ENCODE measurements around the gene CPE.

Gene CPE

DNA sequence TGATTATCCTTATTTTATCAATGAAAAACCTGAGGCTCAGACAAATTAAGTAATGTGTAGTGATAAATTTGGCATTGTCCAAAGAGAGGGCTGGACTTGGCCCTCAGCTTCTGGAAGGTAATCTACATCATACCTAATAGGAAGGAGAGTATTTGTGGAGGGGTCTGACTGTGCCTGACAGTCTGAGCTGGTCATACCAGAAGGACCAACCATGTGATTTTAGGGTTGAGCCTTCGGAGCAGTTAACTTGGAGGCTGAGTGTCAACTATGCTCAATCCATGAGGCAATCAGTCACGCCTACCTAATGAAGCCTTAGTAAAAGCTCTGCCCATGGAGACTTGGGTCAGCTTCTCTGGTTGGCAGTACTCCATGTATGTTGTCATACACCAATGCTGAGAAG is 136.4 kb downstream of the CPE start:
- Histone ChIP-seq H4K20me1 (no peaks in the 10 kb centered on the region), H3K36me3 (no peaks in the 10 kb centered on the region), H3K4me2 (no peak overlapping the region), H3K27ac (no peak overlapping the region), H3K9me3 (no peaks in the 10 kb centered on the region), H3K27me3 (no peaks in the 10 kb centered on the region), H3K9ac (no peak overlapping the region), H3K4me1 (no peaks in the 10 kb centered on the region), H3K4me3 (no peak overlapping the region)
- TF ChIP-seq Cebpa-rat (IDR thresholded peaks at IDR 0.05): no peak

GRCh38 chr4:165516281-165516833 is 137.5 kb downstream of the CPE start:
- Histone ChIP-seq H3K4me3 (no peak overlapping the region), H3K27me3 (no peaks in the 10 kb centered on the region)

DNA sequence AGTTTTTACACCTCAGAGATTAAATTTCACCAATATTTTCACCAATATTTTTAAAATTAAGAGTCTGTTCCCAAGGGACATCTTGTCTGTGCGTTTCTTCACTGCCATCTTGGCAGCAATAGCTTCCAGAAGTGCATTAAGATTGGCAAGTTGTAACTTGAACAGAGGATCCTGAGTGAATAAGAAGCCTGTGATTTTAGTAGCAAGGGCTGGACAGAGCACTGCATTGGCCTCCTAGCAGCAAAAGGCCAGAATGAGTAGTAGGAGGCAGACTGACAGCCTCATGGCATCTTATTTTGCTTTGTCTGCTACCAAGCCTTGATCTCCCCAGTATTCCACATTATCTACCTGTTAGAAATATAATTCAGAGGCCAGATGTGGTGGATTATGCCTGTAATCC is 138.4 kb downstream of the CPE start:
- Histone ChIP-seq H3K27ac (no peak overlapping the region), H3K4me3 (no peak overlapping the region), H3K4me2 (no peak overlapping the region), H3K4me1 (no peaks in the 10 kb centered on the region), H3K27me3 (no peaks in the 10 kb centered on the region), H3K9ac (no peak overlapping the region), H3K9me3 (no peaks in the 10 kb centered on the region), H3K36me3 (no peaks in the 10 kb centered on the region), H4K20me1 (no peaks in the 10 kb centered on the region)
- no peak for TF ChIP-seq Cebpa-rat (IDR thresholded peaks at IDR 0.05)

More at GRCh38 chr4:165516281-165516833, 137.5 kb downstream of the CPE start:
- H3K9me3 ChIP-seq: no peaks in the 10 kb centered on the region
- H3K4me1 ChIP-seq: no peaks in the 10 kb centered on the region
- no peak overlapping the region for H3K4me2 ChIP-seq
- TF ChIP-seq Cebpa-rat (IDR thresholded peaks at IDR 0.05): no peak
- H3K36me3 ChIP-seq: no peaks in the 10 kb centered on the region
- no peak overlapping the region for H3K27ac ChIP-seq
- H3K9ac ChIP-seq: no peak overlapping the region
- H4K20me1 ChIP-seq: no peaks in the 10 kb centered on the region

DNA sequence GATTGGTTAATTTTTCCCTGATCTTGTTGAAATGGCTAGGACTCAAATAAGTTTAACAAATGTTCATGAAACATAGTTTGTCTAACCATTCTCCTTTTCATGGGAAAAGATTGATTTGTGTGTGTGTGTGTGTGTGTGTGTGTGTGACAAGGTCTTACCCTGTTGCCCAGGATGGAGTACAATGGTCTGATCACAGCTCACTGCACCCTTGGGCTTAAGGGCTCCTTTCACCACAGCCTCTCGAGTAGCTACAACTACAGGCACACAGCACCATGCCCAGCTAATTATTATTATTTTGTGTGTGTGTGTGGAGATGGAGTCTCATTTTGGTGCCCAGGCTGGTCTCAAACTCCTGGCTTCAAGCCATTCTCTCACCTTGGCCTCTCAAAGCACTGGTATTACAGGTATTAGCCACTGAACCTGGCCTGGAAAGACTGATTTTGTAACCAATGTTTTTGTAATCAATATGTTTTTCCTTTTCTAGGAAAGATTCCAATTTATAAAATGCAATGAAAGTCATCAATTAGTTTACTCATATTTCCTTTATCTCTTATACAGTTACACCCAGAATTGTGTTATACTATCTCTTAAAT is 139.3 kb downstream of the CPE start:
- Histone ChIP-seq H3K27ac (no peak overlapping the region), H3K27me3 (no peaks in the 10 kb centered on the region), H3K36me3 (no peaks in the 10 kb centered on the region), H3K4me2 (no peak overlapping the region), H3K9me3 (no peaks in the 10 kb centered on the region), H3K4me3 (no peak overlapping the region), H4K20me1 (no peaks in the 10 kb centered on the region), H3K4me1 (no peaks in the 10 kb centered on the region), H3K9ac (no peak overlapping the region)
- TF ChIP-seq Cebpa-rat (IDR thresholded peaks at IDR 0.05): no peak

DNA sequence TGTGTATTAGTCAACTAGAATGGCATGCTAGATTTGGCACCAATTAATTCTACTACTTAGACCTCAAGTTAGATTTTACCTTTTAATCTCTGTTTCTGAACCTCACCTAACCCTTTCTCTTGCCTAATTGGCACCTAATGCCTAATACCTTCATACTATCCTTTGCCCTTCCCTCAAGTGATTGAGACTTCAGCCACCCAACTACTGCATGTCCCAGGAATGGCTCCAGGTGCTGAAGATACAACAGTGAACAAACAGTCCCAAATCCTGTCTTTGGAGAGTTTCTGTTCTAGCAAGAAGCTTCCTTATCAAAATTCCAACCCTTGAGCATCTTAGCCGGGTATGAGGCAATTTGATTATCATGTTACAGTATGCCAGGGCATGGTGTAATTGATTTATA is 139.9 kb downstream of the CPE start:
- TF ChIP-seq Cebpa-rat (IDR thresholded peaks at IDR 0.05): no peak
- Histone ChIP-seq H4K20me1 (no peaks in the 10 kb centered on the region), H3K4me1 (no peaks in the 10 kb centered on the region), H3K9ac (no peak overlapping the region), H3K27me3 (no peaks in the 10 kb centered on the region), H3K4me2 (no peak overlapping the region), H3K27ac (no peak overlapping the region), H3K4me3 (no peak overlapping the region), H3K9me3 (no peaks in the 10 kb centered on the region), H3K36me3 (no peaks in the 10 kb centered on the region)

DNA sequence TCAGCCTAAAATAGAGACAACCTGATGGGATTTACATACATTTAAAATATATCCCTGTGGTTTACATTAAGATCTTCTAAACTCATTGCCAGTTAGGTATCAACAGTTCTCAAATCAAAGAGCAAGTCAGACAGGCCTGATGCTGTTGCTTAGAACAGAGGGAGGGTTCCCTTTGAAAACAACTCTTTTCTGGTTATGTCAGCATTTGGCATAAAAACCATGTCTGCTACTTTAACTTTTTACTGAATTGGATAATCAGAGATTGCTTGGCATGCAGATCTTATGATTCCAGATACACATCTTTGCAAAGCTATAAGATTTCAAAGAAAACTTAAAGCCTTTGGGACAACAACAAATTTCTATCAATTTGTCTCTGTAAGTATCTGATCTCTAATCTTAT is 140.8 kb downstream of the CPE start:
- no peaks in the 10 kb centered on the region for H3K27me3 ChIP-seq
- no peaks in the 10 kb centered on the region for H3K36me3 ChIP-seq
- TF ChIP-seq Cebpa-rat (IDR thresholded peaks at IDR 0.05): no peak
- no peak overlapping the region for H3K9ac ChIP-seq
- no peak overlapping the region for H3K27ac ChIP-seq
- H3K9me3 ChIP-seq: no peaks in the 10 kb centered on the region
- H3K4me2 ChIP-seq: no peak overlapping the region
- H4K20me1 ChIP-seq: no peaks in the 10 kb centered on the region
- no peak overlapping the region for H3K4me3 ChIP-seq
- no peaks in the 10 kb centered on the region for H3K4me1 ChIP-seq

GRCh38 chr4:165520086-165520485 is 141.3 kb downstream of the CPE start:
- Histone ChIP-seq H3K27me3 (no peaks in the 10 kb centered on the region), H3K27ac (no peak overlapping the region), H3K4me3 (no peak overlapping the region), H4K20me1 (no peaks in the 10 kb centered on the region), H3K36me3 (no peaks in the 10 kb centered on the region), H3K4me2 (no peak overlapping the region), H3K4me1 (no peaks in the 10 kb centered on the region), H3K9ac (no peak overlapping the region), H3K9me3 (no peaks in the 10 kb centered on the region)
- TF ChIP-seq Cebpa-rat (IDR thresholded peaks at IDR 0.05): no peak

- Histone ChIP-seq H3K27me3 (no peaks in the 10 kb centered on the region), H3K9me3 (no peaks in the 10 kb centered on the region), H3K4me3 (no peak overlapping the region), H3K4me2 (no peak overlapping the region), H3K27ac (no peak overlapping the region), H3K9ac (no peak overlapping the region), H3K36me3 (no peaks in the 10 kb centered on the region), H3K4me1 (no peaks in the 10 kb centered on the region), H4K20me1 (no peaks in the 10 kb centered on the region)
- TF ChIP-seq Cebpa-rat (IDR thresholded peaks at IDR 0.05): no peak
Measured at GRCh38 chr4:165522050-165522449, 143.2 kb downstream of the CPE start.

GRCh38 chr4:165524532-165525190 is 145.9 kb downstream of the CPE start:
- no peak overlapping the region for H3K4me3 ChIP-seq
- H3K36me3 ChIP-seq: no peaks in the 10 kb centered on the region
- no peaks in the 10 kb centered on the region; the same call in 1 of the 2 replicates for H3K9me3 ChIP-seq
- no peak overlapping the region for H3K9ac ChIP-seq
- TF ChIP-seq Cebpa-rat (IDR thresholded peaks at IDR 0.05): no peak
- no peak overlapping the region for H3K27ac ChIP-seq
- no peak overlapping the region for H3K4me2 ChIP-seq
- H3K27me3 ChIP-seq: no peaks in the 10 kb centered on the region
- H3K4me1 ChIP-seq: no peaks in the 10 kb centered on the region
- H4K20me1 ChIP-seq: no peaks in the 10 kb centered on the region

GRCh38 chr4:165532976-165533375 is 154.2 kb downstream of the CPE start:
- no peaks in the 10 kb centered on the region for H3K27me3 ChIP-seq
- no peak overlapping the region for H3K4me3 ChIP-seq
- H4K20me1 ChIP-seq: no peaks in the 10 kb centered on the region
- no peak overlapping the region for H3K27ac ChIP-seq
- no peaks in the 10 kb centered on the region for H3K36me3 ChIP-seq
- H3K9me3 ChIP-seq: no peaks in the 10 kb centered on the region; the same call in 1 of the 2 replicates
- no peak for TF ChIP-seq Cebpa-rat (IDR thresholded peaks at IDR 0.05)
- H3K4me2 ChIP-seq: no peak overlapping the region
- no peaks in the 10 kb centered on the region for H3K4me1 ChIP-seq
- H3K9ac ChIP-seq: no peak overlapping the region
